Measurements from ENCODE around the gene AASS. TPM values are rescaled to one million over a fixed set of nuclear protein-coding genes. Genes with fewer than 3 reads are reported as not detected.
"Not testable (repeated sequence)": the region's sequence is repeated elsewhere in the genome, so short reads cannot be mapped to it uniquely, and the experiment has no call there.

The AASS gene
- total and polyA plus RNA-seq, 10 of the 15 experiments (the other 5 are each of a cell fraction or from before 2014, with no cell fraction given): 0.09 to 8.0 (median 0.39) TPM

DNA sequence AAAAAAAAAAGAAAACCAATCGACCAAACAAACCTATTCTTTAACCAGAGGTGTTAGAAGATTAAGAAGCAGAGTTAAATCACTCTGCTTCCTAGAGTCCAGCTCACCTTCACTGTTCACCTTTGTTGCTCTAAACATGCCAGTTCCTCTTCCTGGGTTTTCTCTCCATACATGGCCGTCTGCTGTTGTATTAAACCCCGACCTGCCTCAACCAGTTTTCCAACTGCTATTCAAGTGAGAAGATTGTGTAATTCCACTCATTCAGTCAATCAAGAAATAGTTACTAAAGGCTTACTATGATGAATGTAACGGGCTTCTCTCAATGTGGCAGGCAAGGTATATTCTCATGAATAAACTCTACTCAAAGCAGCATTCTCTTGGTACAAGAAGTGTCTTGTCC, 8.8 kb downstream of the AASS start:
- no peaks in the 10 kb centered on the region for H3K36me3 ChIP-seq (ENCODE audit: control insufficient read depth in 2 of 2, insufficient read depth in 2 of 2, low read length in 1 of 2)
- ChIA-PET POLR2A (no interaction called here), CTCF (no interaction called here), RAD21 (ENCODE audit: unreplicated experiment) (no interaction called here), SMC1A (ENCODE audit: uncharacterized antibody, unreplicated experiment) (interaction anchor here (0.5 to 1.8 kb wide), 2 partner anchors 20 to 376 kb away, joined by 3 to 4 read pairs; no protein-coding TSS in a partner anchor)
- no peak for FAIRE-seq
- H3K27me3 ChIP-seq (replicated peaks in 1 of 2; ENCODE audit: control insufficient read depth in 2 of 2, insufficient read depth in 2 of 2, low read length in 1 of 2): no peaks in the 10 kb centered on the region
- H3K4me1 ChIP-seq (ENCODE audit: control insufficient read depth, insufficient read depth, low read length): no peaks in the 10 kb centered on the region
- TF ChIP-seq BRCA1 (IDR thresholded peaks at IDR 0.05; ENCODE audit: low read depth, low read length) (no peak), JUNB (IDR thresholded peaks at IDR 0.05) (no peak)
- TF ChIP-seq, protein P1, sequence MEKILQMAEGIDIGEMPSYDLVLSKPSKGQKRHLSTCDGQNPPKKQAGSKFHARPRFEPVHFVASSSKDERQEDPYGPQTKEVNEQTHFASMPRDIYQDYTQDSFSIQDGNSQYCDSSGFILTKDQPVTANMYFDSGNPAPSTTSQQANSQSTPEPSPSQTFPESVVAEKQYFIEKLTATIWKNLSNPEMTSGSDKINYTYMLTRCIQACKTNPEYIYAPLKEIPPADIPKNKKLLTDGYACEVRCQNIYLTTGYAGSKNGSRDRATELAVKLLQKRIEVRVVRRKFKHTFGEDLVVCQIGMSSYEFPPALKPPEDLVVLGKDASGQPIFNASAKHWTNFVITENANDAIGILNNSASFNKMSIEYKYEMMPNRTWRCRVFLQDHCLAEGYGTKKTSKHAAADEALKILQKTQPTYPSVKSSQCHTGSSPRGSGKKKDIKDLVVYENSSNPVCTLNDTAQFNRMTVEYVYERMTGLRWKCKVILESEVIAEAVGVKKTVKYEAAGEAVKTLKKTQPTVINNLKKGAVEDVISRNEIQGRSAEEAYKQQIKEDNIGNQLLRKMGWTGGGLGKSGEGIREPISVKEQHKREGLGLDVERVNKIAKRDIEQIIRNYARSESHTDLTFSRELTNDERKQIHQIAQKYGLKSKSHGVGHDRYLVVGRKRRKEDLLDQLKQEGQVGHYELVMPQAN (conservative IDR thresholded peaks at IDR 0.05): no peak
- TF ChIP-seq, protein P2, sequence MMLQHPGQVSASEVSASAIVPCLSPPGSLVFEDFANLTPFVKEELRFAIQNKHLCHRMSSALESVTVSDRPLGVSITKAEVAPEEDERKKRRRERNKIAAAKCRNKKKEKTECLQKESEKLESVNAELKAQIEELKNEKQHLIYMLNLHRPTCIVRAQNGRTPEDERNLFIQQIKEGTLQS (IDR thresholded peaks at IDR 0.05; ENCODE audit: borderline replicate concordance, extremely low read depth, low read depth, low read length): no peak
- intact Hi-C loops (cut with micrococcal nuclease; ENCODE audit: unreplicated experiment): no loop called here
- 52% methylated on average over 4 of the region's 4 CpGs for WGBS (ENCODE audit: insufficient coverage, insufficient replicate concordance, low lambda C conversion rate, missing lambda C conversion rate)
- H4K20me1 ChIP-seq (ENCODE audit: control insufficient read depth, insufficient read depth): no peaks in the 10 kb centered on the region
- H3K27ac ChIP-seq (ENCODE audit: control insufficient read depth, insufficient read depth): no peak overlapping the region
- no peak for ATAC-seq
- H3K9me3 ChIP-seq (replicated peaks; ENCODE audit: control insufficient read depth, insufficient read depth, low read length): no peaks in the 10 kb centered on the region
- H3K4me3 ChIP-seq: no peak overlapping the region
- H2AFZ ChIP-seq (ENCODE audit: control insufficient read depth, low read depth, low read length): no peak overlapping the region
- no peaks in the 10 kb centered on the region for H3K79me2 ChIP-seq (ENCODE audit: control insufficient read depth, insufficient read depth, low read length)
- H3K9ac ChIP-seq (ENCODE audit: control insufficient read depth, insufficient read depth, low read length): no peak overlapping the region
- DNase-seq (ENCODE audit: low read depth, low spot score): no peak
- in situ Hi-C loops (cut with MboI): no loop called here
- no TSS peak for BruUV-seq (replicated peaks)
- no peak overlapping the region for H3K4me2 ChIP-seq (ENCODE audit: control insufficient read depth, insufficient read depth)

DNA sequence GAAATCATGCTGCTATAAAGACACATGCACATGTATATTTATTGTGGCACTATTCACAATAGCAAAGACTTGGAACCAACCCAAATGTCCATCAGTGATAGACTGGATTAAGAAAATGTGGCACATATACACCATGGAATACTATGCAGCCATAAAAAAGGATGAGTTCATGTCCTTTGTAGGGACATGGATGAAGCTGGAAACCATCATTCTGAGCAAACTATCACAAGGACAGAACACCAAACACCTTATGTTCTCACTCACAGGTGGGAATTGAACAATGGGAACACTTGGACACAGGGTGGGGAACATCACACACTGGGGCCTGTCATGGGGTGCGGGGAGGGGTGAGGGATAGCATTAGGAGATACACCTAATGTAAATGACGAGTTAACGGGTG, 9.3 kb downstream of the AASS start:
- intact Hi-C loops (cut with micrococcal nuclease; ENCODE audit: unreplicated experiment); H2AFZ ChIP-seq (ENCODE audit: control insufficient read depth, low read depth, low read length); H3K9ac ChIP-seq (ENCODE audit: control insufficient read depth, insufficient read depth, low read length); H3K27ac ChIP-seq (ENCODE audit: control insufficient read depth, insufficient read depth); H4K20me1 ChIP-seq (ENCODE audit: control insufficient read depth, insufficient read depth); FAIRE-seq; DNase-seq (ENCODE audit: low read depth, low spot score); SMC1A ChIA-PET (ENCODE audit: uncharacterized antibody, unreplicated experiment); H3K4me3 ChIP-seq; H3K9me3 ChIP-seq (replicated peaks; ENCODE audit: control insufficient read depth, insufficient read depth, low read length); H3K79me2 ChIP-seq (ENCODE audit: control insufficient read depth, insufficient read depth, low read length); BruUV-seq (replicated peaks); POLR2A ChIA-PET; CTCF ChIA-PET; H3K4me1 ChIP-seq (ENCODE audit: control insufficient read depth, insufficient read depth, low read length); H3K36me3 ChIP-seq (ENCODE audit: control insufficient read depth in 2 of 2, insufficient read depth in 2 of 2, low read length in 1 of 2); RAD21 ChIA-PET (ENCODE audit: unreplicated experiment); H3K4me2 ChIP-seq (ENCODE audit: control insufficient read depth, insufficient read depth); ATAC-seq; H3K27me3 ChIP-seq (replicated peaks in 1 of 2; ENCODE audit: control insufficient read depth in 2 of 2, insufficient read depth in 2 of 2, low read length in 1 of 2); in situ Hi-C loops (cut with MboI): not testable (repeated sequence)
- WGBS (ENCODE audit: insufficient coverage, insufficient replicate concordance, low lambda C conversion rate, missing lambda C conversion rate): 95% methylated on average over 3 of the region's 3 CpGs

Measured in GM12878 (cell line).